Superior temporal gyrus (tissue), 1 donor: Measurements from ENCODE around the gene SLC38A1.
"Not testable (repeated sequence)": the region's sequence is repeated elsewhere in the genome, so short reads cannot be mapped to it uniquely, and the experiment has no call there.

Experiments
- DNase-seq: peaks from one replicate; pipeline ENCODE4 v3.0.0-alpha.2; 2016; ENCODE audit errors: extremely low spot score

Gene SLC38A1

DNA sequence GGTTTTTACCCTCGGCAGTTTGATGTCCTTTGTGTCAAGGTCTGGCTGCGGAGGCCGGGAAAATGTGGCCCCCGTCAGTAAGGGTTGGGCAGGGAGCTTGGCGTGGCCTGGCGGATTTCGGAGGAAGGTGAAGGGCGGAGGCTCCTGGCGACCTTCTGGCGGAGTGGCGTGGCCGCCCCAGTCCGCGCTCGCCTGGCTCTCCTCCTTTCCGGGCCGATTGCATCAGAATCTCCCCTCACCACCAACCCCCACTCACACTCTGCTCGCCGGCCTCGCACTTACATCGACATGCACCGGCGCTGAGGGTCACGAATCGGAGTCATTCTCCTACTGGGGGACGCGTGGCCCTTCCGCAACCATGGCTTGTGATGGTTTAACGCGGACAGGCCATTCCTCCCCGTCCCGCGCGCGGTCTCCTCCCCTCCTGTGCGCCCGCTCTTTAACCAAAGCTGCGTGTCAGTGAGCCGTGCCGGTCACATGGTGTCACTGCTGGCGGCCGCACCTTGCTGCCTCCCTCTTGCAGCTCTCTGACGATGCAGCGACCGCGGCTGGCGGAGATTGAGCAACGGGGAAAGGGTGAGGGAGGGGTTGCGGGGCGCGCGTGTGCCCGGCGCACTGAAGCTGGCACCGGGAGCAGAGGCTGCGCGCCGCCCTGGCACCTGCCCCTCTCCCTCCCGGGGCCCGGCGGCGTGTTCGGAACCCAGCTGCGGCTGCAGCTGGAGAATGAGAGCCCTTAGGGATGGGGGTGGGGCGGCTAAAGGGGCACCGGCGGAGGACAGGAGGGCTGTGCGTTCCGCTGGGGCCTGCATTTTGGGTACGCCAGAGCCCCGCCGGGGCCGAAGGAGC lies at the start of gene SLC38A1:
Gene SLC38A1, minus strand, starts transcription at position 461 of the 846 bp plus-strand sequence. CDS start 29,243 bp downstream, outside the sequence.
- DNase-seq = peak; percentile 69

GRCh38 chr12:46318037-46318436 lies 49.2 kb upstream of the SLC38A1 start:
- no peak for DNase-seq

GRCh38 chr12:46304070-46304469 lies 35.2 kb upstream of the SLC38A1 start:
- no peak for DNase-seq

- peak; percentile 51 for DNase-seq
These were observed 34.3 kb upstream of the SLC38A1 start for GRCh38 chr12:46303039-46303666.

DNA sequence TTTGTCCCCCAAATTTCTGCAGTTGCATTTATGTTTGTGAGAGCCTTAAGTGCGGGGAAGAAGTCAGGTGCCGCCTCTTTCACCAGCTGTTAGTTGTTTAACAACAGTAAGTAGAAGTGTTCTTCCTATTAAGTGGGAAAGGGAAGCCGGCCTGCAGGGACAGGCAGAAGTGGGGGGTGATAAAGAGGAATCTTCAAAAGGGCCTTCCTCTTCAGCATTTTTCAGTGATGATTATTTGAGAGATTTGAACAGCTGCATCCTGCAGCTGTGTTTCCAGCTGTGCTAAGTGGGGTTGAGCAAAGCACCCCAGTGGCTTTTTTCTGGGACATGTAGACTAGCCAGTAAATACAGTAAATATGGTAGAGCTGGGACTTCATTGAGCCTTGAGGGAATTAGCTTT lies 32.1 kb upstream of the SLC38A1 start:
- no peak for DNase-seq

DNA sequence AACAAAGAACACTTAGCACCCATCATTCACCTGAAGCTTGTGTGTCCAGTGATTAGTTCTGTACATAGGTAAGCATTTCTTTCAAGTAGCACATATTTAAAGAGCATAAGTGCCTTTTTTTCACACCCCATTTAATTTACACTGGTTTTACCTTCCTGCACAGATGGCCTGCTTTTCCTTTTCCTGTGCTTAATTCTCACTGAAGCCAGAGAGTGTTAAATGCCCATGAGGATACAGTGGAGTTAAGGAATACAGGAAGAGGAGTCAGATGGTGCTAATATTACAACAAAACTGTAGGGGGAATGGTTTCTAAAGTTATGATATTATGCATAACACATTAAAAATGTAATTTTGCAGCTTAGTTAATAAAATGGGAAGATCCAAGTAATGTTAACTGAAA lies 31.0 kb upstream of the SLC38A1 start:
- DNase-seq = no peak

GRCh38 chr12:46298261-46298660 lies 29.4 kb upstream of the SLC38A1 start:
- no peak for DNase-seq

GRCh38 chr12:46296822-46297221 lies 28.0 kb upstream of the SLC38A1 start:
- no peak for DNase-seq

DNA sequence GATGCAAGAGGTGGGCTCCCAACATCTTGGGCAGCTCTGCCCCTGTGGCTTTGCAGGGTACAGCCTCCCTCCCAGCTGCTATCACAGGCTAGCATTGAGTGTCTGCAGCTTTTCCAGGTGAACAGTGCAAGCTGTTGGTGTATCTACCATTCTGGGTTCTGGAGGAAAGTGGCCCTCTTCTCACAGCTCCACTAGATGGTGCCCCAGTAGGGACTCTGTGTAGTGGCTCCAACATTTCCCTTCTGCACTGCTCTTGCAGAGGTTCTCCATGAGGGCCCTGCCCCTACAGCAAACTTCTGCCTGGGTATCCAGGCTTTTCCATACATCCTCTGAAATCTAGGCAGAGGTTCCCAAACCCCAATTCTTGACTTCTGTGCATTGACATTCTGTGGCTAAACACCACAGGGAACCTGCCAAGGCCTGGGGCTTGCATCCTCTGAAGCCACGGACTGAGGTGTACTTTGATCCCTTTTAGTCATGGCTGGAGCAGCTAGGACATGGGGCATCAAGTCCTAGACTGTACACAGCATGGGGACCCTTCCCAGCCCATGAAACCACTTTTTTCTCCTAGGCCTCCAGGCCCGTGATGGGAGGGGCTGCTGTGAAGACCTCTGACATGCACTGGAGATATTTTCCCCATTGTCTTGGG lies 24.0 kb upstream of the SLC38A1 start:
- no peak for DNase-seq

- not testable (repeated sequence) for DNase-seq
These were observed 23.1 kb upstream of the SLC38A1 start for GRCh38 chr12:46291953-46292352.

DNA sequence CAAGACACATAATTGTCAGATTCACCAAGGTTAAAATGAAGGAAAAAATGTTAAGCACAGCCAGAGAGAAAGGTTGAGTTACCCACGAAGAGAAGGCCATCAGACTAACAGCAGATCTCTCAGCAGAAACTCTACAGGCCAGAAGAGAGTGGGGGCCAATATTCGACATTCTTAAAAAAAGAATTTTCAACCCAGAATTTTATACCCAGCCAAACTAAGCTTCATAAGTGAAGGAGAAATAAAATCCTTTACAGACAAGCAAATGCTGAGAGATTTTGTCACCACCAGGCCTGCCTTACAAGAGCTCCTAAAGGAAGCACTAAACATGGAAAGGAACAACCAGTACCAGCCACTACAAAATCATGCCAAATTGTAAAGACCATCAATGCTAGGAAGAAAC lies 16.3 kb upstream of the SLC38A1 start:
- not testable (repeated sequence) for DNase-seq

DNA sequence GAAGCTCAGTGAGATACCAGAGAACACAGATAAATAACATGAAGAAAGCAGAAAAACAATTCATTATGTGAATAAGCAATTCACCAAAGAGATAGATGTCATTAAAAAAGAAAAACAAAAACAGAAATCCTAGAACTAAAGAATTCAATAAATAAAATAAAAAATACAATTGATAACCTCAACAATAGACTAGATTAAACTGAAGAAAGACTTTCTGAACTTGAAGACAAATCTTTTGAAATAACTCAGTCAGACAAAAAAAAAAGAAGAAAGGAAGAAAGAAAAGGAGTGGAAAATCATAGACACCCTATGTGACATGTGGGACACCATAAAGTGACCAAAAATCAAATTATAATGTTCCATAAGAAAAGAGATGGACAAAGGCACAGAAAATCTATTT lies 14.0 kb upstream of the SLC38A1 start:
- no peak for DNase-seq

GRCh38 chr12:46276756-46277155 lies 7.9 kb upstream of the SLC38A1 start:
- DNase-seq = no peak

DNA sequence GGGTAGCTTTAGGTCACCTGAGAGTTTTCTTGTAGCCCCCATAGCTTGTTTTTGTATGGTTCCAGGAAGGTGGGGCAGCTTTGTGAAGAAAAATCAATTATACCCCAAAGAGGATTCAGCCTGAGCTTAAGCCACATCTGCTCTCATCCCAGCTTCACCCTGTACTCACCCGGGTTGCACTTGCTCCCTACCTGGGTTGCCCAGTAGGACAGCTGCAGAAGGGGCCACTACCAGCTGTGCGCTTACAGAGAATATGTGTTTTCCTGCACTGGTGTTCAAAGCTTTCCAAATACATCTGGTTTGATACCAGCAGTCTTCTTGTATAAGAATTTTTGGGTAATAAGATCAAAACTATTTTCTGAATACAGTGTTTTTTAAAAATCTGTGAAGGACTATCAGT lies 3.0 kb upstream of the SLC38A1 start:
- no peak for DNase-seq

DNA sequence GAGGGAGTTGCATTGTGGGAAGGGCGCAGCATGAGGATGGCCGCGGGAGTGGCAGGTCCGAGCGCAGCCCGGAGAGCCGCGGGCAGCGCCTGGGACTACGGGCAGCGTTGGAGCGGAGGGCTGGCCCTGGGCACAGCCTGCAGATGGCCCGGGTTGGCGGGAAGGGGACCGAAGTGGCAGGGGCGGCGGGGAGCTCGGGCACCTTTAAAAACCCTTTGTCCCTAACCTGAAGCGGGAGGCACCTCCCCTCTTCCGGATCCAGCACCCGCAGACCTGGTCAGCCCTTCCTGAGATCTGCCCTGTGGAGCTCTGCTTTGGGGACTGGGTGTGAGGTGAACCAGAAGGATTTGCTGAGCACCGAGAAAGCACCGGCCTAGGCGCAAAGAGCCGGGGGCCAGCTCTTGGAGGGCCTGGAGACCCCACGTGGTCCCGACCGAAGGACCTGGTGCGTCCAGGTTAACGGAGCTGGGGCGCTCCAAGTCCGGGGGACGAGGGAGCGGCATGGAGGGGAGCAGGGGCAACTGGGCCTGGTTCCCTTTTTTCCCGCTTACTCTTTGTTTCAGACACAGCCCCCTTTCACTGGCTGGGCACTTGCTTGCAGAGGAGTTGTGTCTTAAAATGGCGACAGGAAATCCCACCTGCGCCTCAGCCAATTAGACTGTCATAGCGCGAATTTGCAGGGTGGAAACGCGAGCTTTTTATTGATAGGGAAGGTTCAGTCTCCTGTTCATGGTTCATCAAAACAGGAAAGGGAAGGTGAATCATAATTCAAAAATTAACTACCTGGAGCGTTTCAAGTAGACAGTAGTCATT lies 792 bp upstream of the SLC38A1 start:
- no peak for DNase-seq

DNA sequence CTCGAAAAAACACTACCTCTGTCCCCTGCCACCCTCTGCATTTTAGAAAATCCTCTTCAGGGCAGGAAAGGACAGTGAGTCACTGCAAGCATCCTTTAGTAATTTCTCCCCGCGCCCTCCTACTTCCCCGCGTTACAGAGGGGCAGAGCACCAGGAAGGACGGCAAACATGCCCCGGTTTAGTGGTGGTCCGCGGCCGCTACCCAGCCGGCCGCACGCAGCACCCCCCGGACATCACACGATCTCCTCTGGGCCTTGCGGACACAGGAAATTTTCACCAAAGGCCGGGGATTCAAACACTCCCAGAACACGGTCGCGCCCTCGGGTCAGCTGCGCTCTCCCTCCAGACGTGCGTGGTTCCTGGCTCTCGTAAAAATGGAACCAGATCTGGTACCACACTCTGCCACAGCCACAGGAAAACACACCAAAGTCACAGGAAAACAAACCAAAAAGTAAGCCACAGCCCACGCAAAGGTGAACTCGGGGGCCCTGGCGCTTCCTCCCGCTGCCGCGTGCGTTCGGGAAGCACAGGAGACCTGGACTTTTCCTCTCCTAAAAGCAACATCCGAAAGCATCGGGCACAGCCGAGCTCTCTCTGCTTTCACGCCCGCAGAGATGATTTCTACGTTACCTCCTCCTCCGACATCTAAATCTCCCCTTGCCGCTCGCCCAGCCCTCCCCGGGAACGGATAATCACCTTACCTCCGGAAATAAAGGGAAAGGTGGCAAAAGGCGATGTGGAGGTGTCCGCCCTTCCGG lies 839 bp downstream of the SLC38A1 start:
- no peak for DNase-seq

- DNase-seq = no peak
These were observed 1.3 kb downstream of the SLC38A1 start for GRCh38 chr12:46267575-46267824.

DNA sequence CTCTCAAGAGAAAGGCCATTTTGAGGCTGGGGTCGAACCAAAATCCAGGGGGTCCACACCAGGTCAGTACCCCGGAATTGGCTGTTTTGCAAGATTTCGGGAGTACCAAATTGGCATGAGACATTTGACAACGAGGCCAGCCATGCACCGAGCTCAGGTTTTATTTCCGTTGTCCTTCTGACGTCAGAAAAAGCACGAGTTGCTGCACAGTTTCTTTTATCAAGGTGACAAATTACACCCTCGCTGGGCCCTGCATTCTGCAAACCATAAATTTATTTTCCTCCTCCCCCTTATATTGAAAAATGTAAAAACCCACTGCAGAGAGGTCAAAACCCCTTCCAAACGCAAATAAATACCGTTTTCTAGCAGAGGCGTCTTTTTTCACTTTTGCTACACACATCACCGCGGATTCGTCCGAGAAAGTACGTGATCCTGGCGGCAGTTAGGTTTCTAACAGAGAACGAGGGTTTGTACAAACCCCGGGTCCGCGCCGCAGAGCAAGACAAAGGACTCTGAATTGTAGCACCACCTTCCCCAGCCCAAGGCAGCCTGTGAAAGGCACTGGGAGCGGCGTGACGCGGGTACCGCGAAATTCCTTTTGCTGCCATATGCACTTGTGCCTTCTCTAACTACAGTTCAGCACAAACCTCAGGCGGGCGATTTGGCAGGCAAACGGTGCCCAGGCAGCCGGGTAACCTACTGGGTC lies 1.8 kb downstream of the SLC38A1 start:
- DNase-seq = peak; percentile 48

GRCh38 chr12:46266382-46266791 lies 2.5 kb downstream of the SLC38A1 start:
- peak; percentile 19 for DNase-seq

GRCh38 chr12:46265734-46266133 lies 3.1 kb downstream of the SLC38A1 start:
- no peak for DNase-seq

DNA sequence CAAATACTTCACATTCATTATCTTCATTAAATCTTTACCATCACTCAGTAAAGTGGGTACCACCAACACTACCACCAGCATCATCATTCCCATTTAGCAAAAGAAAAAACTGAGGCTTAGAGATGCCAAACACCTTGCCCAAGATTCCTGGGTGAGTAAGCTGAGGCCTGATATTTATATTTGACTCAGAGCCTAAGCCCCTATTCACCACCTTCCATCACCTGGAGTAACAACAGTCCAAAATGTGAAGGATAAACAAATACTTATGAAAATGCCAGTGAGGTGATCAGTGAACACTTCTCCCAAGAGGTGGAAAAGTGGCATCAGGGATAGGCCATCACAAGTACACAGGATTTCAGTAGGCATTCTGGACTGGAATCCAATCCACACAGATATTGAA lies 3.7 kb downstream of the SLC38A1 start:
- DNase-seq = no peak
